ENCODE data around the gene MTHFSD. TPM values are rescaled to one million over a fixed set of nuclear protein-coding genes. Genes with fewer than 3 reads are reported as not detected.

The MTHFSD gene
- total and polyA plus RNA-seq, 3 donors from 2014 or later: 42.2 to 55.6 (median 45.0) TPM

GRCh38 chr16:86517652-86518258, 37.3 kb downstream of the MTHFSD start:
- no peak overlapping the region for H3K4me3 ChIP-seq
- peak; percentile 73 for DNase-seq
- no peaks in the 10 kb centered on the region for H3K27me3 ChIP-seq
- WGBS, 2 donors: 34% methylated on average over 10 to 17 of the region's 17 CpGs
- no peaks in the 10 kb centered on the region for H3K36me3 ChIP-seq (ENCODE audit: low read depth, missing control alignments)
- TF ChIP-seq POLR2A (IDR thresholded peaks at IDR 0.05): no peak
- TF ChIP-seq, protein P1, sequence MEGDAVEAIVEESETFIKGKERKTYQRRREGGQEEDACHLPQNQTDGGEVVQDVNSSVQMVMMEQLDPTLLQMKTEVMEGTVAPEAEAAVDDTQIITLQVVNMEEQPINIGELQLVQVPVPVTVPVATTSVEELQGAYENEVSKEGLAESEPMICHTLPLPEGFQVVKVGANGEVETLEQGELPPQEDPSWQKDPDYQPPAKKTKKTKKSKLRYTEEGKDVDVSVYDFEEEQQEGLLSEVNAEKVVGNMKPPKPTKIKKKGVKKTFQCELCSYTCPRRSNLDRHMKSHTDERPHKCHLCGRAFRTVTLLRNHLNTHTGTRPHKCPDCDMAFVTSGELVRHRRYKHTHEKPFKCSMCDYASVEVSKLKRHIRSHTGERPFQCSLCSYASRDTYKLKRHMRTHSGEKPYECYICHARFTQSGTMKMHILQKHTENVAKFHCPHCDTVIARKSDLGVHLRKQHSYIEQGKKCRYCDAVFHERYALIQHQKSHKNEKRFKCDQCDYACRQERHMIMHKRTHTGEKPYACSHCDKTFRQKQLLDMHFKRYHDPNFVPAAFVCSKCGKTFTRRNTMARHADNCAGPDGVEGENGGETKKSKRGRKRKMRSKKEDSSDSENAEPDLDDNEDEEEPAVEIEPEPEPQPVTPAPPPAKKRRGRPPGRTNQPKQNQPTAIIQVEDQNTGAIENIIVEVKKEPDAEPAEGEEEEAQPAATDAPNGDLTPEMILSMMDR (IDR thresholded peaks at IDR 0.05): peak; percentile 38 to 67 (median 43)
- H3K27ac ChIP-seq: no peak overlapping the region
- H3K4me1 ChIP-seq: no peaks in the 10 kb centered on the region
- intact Hi-C loops (cut with DNase I; ENCODE audit: low total_unique reads): loop anchor here (5.0 kb wide), 2 partner anchors 175 to 445 kb away; no protein-coding TSS in a partner anchor
- H3K9me3 ChIP-seq: no peaks in the 10 kb centered on the region

- intact Hi-C loops (cut with DNase I; ENCODE audit: low total_unique reads): loop anchor here (5.0 kb wide), 2 partner anchors 175 to 445 kb away; no protein-coding TSS in a partner anchor
- H3K9me3 ChIP-seq: no peaks in the 10 kb centered on the region
- TF ChIP-seq, protein P1 (IDR thresholded peaks at IDR 0.05): no peak
- TF ChIP-seq POLR2A (IDR thresholded peaks at IDR 0.05): no peak
- H3K27ac ChIP-seq: no peak overlapping the region
- WGBS, 2 donors: 43 to 50% methylated on average over 9 of the region's 9 CpGs
- peak overlapping the region in 1 of 2 donors; percentile 40 for H3K4me3 ChIP-seq
- H3K4me1 ChIP-seq: no peaks in the 10 kb centered on the region
- H3K27me3 ChIP-seq: no peaks in the 10 kb centered on the region
- H3K36me3 ChIP-seq (ENCODE audit: low read depth, missing control alignments): no peaks in the 10 kb centered on the region
- no peak for DNase-seq
These were observed 38.0 kb downstream of the MTHFSD start for GRCh38 chr16:86517033-86517432.

DNA sequence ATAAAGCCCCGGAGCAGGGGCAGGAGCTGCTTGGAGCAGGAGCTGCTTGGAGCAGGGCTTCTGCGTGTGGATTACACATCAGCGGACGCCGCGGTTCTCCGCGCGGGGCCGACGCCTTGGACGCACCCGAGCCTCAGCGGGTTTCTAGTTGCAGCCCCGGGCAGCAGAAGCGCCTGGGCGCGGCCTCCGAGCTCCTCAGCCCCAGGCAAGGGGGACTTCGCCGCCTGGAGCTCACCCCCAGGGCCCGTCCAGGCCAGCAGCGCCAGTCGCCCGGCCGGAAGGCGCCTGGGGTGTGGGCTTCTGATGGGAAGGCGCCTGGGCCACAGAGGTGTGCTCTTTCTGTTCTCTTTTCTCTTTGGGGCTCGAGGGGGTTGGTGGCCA, 38.4 kb downstream of the MTHFSD start:
- Histone ChIP-seq H3K36me3 (ENCODE audit: low read depth, missing control alignments) (no peaks in the 10 kb centered on the region), H3K4me3 (peak overlapping the region in 1 of 2 donors; percentile 40), H3K27me3 (no peaks in the 10 kb centered on the region), H3K4me1 (no peaks in the 10 kb centered on the region), H3K9me3 (no peaks in the 10 kb centered on the region), H3K27ac (no peak overlapping the region)
- TF ChIP-seq, protein P1 (IDR thresholded peaks at IDR 0.05): no peak
- TF ChIP-seq POLR2A (IDR thresholded peaks at IDR 0.05): no peak
- 23 to 25% methylated on average over 25 to 26 of the region's 29 CpGs for WGBS, 2 donors
- no peak for DNase-seq
- intact Hi-C loops (cut with DNase I; ENCODE audit: low total_unique reads): loop anchor here (5.0 kb wide), 2 partner anchors 174 to 444 kb away; no protein-coding TSS in a partner anchor

DNA sequence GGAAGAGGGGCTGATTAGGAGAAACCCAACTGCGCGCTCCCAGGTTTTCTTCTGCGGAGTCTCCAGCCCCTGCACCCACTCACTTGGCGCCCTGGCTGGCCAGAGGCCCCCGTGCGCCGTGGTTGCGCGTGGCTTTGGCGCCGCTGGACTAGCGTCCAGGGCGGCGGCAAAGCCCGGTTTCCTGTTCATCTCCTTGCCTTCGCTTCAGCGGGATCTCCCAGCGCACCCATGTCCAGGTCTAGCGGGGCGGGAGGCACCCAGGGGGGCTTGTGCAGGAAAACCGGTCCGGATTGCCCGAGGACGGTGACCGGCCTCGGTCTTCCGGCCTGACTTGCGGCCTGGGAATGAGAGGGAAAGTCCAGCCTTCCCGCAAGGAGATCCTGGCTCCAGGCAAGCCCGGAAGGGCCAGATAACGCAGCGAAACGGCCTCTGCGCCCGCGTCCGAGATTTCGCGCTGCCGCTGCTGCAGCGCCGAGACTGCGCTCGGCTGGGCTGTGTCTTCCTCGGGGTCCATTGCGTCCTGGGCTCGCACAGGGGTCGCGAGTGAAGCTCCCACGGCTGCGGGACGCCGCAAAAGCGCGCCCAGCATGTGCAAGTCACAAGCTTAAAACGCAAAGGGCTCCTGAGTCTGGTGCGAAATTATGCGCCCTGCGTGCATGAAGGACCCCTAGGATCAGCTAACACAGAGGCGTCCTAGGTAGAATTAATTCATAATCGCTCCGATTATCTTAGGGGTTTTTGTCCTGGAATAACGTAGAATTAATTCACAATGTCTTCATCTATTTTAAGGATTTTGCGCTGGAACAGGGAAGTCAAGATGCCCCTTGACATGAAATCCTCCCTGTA, 39.0 kb downstream of the MTHFSD start:
- TF ChIP-seq, protein P1 (IDR thresholded peaks at IDR 0.05): no peak
- Histone ChIP-seq H3K36me3 (ENCODE audit: low read depth, missing control alignments) (no peaks in the 10 kb centered on the region), H3K4me3 (peak overlapping the region in 1 of 2 donors; percentile 40), H3K4me1 (no peaks in the 10 kb centered on the region), H3K27me3 (no peaks in the 10 kb centered on the region), H3K9me3 (no peaks in the 10 kb centered on the region), H3K27ac (no peak overlapping the region)
- WGBS, 2 donors: 6 to 17% methylated on average over 18 to 64 of the region's 64 CpGs
- DNase-seq: no peak
- intact Hi-C loops (cut with DNase I; ENCODE audit: low total_unique reads): loop anchor here (5.0 kb wide), 2 partner anchors 174 to 444 kb away; no protein-coding TSS in a partner anchor
